Omental fat pad (tissue), 4 donors: ENCODE results near the gene PADI1. TPM values are rescaled to one million over a fixed set of nuclear protein-coding genes. Genes with fewer than 3 reads are reported as not detected.

ENCODE experiments used
- ATAC-seq: fragments of 150-250 bp; one replicate; pipeline ENCODE4 v1.9.1; 2016; ENCODE audit warnings: mild to moderate bottlenecking, moderate library complexity; ENCODE audit not compliant: low FRiP score
- DNase-seq: peaks from one replicate; pipeline ENCODE4 v3.0.0-alpha.2; 2019; ENCODE audit warnings: low spot score
- total RNA-seq, 4 donors: library from RNA; depleted of rRNA; stranded (reverse); fragments of >200 nt; gene quantifications; one replicate each; pipeline ENCODE4 v1.1.0, GENCODE V29; 2016
- TF ChIP-seq, protein P1 (sequence below), 3 donors: fragments of 450-650 bp; IDR thresholded peaks; one replicate each; pipeline ENCODE4 v1.5.1; 2016 to 2017; ENCODE audit warnings: antibody characterized with exemption in 3 of 3, mild to moderate bottlenecking in 3 of 3, moderate library complexity in 2 of 3

Gene PADI1
- total RNA-seq, 4 donors from 2014 or later: not detected

DNA sequence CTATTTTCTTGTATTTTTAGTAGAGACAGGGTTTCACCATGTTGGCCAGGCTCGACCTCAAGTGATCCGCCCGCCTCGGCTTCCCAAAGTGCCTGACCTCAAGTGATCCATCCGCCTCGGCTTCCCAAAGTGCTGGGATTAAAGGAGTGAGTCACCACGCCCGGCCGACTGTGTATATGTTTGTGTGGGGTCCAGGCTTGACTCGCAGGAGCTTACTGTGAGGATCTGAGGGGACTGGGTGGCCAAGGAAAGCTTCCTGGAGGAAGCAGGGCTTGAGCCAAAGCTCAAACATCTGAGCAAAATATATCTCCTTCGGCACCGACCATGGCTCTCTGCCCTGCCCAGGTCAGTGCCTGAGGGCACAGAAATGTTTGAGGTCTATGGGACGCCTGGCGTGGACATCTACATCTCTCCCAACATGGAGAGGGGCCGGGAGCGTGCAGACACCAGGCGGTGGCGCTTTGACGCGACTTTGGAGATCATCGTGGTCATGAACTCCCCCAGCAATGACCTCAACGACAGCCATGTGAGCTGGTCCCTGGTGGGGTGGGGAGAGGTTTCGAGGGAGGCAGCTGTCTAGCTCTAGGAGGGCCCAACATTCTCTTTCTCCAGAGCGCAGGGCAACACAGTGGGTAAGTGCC is 54.4 kb downstream of the PADI1 start:
- no peak for ATAC-seq
- TF ChIP-seq, protein P1, sequence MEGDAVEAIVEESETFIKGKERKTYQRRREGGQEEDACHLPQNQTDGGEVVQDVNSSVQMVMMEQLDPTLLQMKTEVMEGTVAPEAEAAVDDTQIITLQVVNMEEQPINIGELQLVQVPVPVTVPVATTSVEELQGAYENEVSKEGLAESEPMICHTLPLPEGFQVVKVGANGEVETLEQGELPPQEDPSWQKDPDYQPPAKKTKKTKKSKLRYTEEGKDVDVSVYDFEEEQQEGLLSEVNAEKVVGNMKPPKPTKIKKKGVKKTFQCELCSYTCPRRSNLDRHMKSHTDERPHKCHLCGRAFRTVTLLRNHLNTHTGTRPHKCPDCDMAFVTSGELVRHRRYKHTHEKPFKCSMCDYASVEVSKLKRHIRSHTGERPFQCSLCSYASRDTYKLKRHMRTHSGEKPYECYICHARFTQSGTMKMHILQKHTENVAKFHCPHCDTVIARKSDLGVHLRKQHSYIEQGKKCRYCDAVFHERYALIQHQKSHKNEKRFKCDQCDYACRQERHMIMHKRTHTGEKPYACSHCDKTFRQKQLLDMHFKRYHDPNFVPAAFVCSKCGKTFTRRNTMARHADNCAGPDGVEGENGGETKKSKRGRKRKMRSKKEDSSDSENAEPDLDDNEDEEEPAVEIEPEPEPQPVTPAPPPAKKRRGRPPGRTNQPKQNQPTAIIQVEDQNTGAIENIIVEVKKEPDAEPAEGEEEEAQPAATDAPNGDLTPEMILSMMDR (IDR thresholded peaks at IDR 0.05): no peak
- DNase-seq: no peak

GRCh38 chr1:17260264-17260663 is 55.3 kb downstream of the PADI1 start:
- DNase-seq (no peak), ATAC-seq (no peak)
- TF ChIP-seq, protein P1 (IDR thresholded peaks at IDR 0.05): no peak

GRCh38 chr1:17260738-17261137 is 55.8 kb downstream of the PADI1 start:
- TF ChIP-seq, protein P1 (IDR thresholded peaks at IDR 0.05): no peak
- ATAC-seq: no peak

GRCh38 chr1:17263936-17264335 is 59.0 kb downstream of the PADI1 start:
- no peak for ATAC-seq
- TF ChIP-seq, protein P1 (IDR thresholded peaks at IDR 0.05): no peak
- DNase-seq: no peak

More at GRCh38 chr1:17260738-17261137, 55.8 kb downstream of the PADI1 start:
- no peak for DNase-seq

DNA sequence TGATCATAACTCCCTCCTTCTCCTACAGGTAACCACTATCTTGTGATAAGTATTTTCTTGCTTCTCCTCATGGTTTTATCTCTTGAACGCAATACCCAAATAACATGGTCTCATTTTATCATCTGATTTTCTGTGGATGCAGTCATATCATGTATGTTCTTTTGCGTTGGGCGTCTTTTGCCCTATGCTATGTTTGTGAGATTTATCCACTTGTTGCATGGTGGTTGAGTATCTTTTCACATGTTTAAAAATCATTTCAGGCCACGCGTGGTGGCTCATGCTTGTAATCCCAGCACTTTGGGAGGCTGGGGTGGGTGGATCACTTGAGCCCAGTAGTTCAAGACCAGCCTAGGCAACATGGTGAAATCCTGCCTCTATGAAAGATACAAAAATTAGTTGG is 59.5 kb downstream of the PADI1 start:
- ATAC-seq: no peak
- DNase-seq: no peak
- TF ChIP-seq, protein P1 (IDR thresholded peaks at IDR 0.05): no peak

DNA sequence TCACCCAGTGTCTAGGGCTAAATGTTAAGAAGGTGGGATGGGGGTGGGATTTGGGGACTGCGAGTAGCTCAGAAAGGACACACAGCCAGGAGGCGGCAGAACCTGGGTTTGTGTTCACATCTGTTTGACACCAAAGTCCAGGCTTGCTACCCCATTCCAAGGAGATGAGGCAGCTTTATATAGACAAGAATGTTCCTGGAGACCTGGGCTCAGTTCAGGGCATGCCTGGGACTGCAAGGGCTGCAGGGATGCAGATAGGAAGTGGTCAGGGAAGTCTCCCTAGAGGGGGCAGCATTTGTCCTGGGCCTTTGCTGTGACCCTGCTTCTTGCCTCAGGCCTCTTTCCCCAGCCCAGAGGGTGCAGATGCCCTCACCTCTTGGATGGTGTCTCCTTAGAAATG is 60.2 kb downstream of the PADI1 start:
- no peak for DNase-seq
- TF ChIP-seq, protein P1 (IDR thresholded peaks at IDR 0.05): no peak
- no peak for ATAC-seq

DNA sequence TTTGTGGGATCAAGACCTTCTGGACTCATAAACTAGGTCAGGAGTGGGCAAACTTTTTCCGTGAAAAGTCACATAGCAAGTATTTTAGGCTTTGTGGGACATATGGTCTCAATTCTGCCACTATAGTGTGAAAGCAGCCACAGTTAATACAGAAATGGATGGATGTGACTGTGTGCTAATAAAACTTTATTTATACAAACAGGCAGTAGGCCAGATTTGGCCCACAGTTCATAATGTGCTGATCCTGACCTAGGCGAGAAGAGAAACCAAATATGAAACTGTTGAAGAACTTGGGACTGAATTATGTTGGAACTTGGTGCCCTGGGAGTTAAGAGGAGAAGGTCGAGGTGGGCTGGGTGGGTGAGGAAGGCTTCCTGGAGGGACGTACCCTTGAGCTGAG is 61.0 kb downstream of the PADI1 start:
- no peak for ATAC-seq
- TF ChIP-seq, protein P1 (IDR thresholded peaks at IDR 0.05): no peak

More for the DNA sequence above, 61.0 kb downstream of the PADI1 start:
- no peak for DNase-seq
